ENCODE measurements around the gene TMEM141.

- TF ChIP-seq CTCF (IDR thresholded peaks at IDR 0.05 in 4 of 5, conservative IDR thresholded peaks at IDR 0.05 in 1 of 5), result no peak
- TF ChIP-seq POLR2A (IDR thresholded peaks at IDR 0.05), result no peak
These were observed 16.6 kb upstream of the TMEM141 start for GRCh38 chr9:136774416-136775045.
